HEK293T (cell line): ENCODE measurements around the gene BRD4.

ENCODE experiments used
- ARNT ChIP-seq: fragments of 450-650 bp; IDR thresholded peaks from 2 replicates; pipeline ENCODE4 v1.6.1; 2017; ENCODE audit warnings: mild to moderate bottlenecking
- ELF4 ChIP-seq: fragments of 450-650 bp; IDR thresholded peaks from 2 replicates; pipeline ENCODE4 v1.6.1; 2017; ENCODE audit warnings: antibody characterized with exemption
- FOXA1 ChIP-seq: fragments of 450-650 bp; IDR thresholded peaks from 2 replicates; pipeline ENCODE4 v1.6.1; 2016; ENCODE audit warnings: mild to moderate bottlenecking
- FOXK2 ChIP-seq: fragments of 450-650 bp; IDR thresholded peaks from 2 replicates; pipeline ENCODE4 v1.6.1; 2016; ENCODE audit warnings: mild to moderate bottlenecking
- FOXM1 ChIP-seq: fragments of 450-650 bp; IDR thresholded peaks from 2 replicates; pipeline ENCODE4 v1.6.1; 2017; ENCODE audit warnings: mild to moderate bottlenecking, borderline replicate concordance
- HDGF ChIP-seq: fragments of 450-650 bp; IDR thresholded peaks from 2 replicates; pipeline ENCODE4 v1.6.1; 2017; ENCODE audit warnings: antibody characterized with exemption, borderline replicate concordance
- NFRKB ChIP-seq: fragments of 450-650 bp; IDR thresholded peaks from 2 replicates; pipeline ENCODE4 v1.6.1; 2016; ENCODE audit warnings: mild to moderate bottlenecking, moderate library complexity
- SP1 ChIP-seq: fragments of 450-650 bp; IDR thresholded peaks from 2 replicates; pipeline ENCODE4 v1.6.1; 2017
- SUZ12 ChIP-seq: fragments of 450-650 bp; IDR thresholded peaks from 2 replicates; pipeline ENCODE4 v1.6.1; 2016; ENCODE audit warnings: mild to moderate bottlenecking
- ZNF384 ChIP-seq: fragments of 450-650 bp; IDR thresholded peaks from 2 replicates; pipeline ENCODE4 v1.6.1; 2016
- TF ChIP-seq, protein P1 (sequence below): fragments of 450-650 bp; IDR thresholded peaks from 2 replicates; pipeline ENCODE4 v1.6.1; 2016

DNA sequence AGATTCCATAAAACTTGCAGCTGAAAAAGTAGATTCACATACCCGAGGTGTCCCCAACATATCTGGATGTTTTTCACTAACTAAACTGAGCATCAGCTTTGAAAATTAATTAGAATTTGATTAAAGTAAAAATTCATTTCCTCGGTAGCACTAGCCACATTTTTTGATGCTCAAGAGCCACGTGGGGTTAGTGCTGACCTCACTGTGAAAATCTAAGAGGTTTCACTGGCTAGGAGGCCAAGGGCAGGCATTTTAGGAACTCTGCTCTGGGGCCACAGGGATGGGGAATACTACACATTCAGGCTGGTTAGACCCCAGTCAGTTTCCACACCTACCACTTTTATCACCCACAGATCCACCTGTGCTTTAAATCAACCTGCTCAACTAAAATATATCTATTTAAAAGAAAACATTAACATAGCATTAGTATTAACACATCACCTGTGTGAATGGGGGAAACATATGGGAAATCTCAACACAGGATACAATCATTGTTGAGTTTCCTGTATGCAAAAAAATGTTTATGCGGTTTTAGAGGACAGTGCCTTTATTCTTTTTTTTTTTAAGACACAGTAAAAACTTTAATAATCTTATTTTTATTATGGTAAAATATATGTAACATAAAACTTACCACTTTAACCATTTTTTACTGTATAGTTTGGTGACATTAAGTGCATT is 45.5 kb downstream of the BRD4 start:
- TF ChIP-seq ZNF384 (no peak), FOXM1 (no peak), FOXA1 (no peak), NFRKB (no peak), FOXK2 (no peak), ARNT (no peak), ELF4 (no peak), SUZ12 (no peak), SP1 (no peak), HDGF (no peak)
- TF ChIP-seq, protein P1, sequence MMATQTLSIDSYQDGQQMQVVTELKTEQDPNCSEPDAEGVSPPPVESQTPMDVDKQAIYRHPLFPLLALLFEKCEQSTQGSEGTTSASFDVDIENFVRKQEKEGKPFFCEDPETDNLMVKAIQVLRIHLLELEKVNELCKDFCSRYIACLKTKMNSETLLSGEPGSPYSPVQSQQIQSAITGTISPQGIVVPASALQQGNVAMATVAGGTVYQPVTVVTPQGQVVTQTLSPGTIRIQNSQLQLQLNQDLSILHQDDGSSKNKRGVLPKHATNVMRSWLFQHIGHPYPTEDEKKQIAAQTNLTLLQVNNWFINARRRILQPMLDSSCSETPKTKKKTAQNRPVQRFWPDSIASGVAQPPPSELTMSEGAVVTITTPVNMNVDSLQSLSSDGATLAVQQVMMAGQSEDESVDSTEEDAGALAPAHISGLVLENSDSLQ: no peak
